SK-N-MC (cell line): Measurements from ENCODE around the gene ZNF485.
"Not testable (repeated sequence)": the region's sequence is repeated elsewhere in the genome, so short reads cannot be mapped to it uniquely, and the experiment has no call there.

ENCODE experiments used
- DNase-seq: peaks from one replicate; pipeline ENCODE4 v3.0.0-alpha.2; 2011; ENCODE audit warnings: low read depth, low spot score
- H3K27ac ChIP-seq: fragments of 200-600 bp; sonication (generic); 2 replicates; pipeline ENCODE4 v1.5.1; 2016; ENCODE audit warnings: mixed run types
- H3K36me3 ChIP-seq: fragments of 200-600 bp; sonication (generic); 2 replicates; pipeline ENCODE4 v1.6.1; 2017; ENCODE audit warnings: antibody characterized with exemption, low read length, mixed read lengths; ENCODE audit not compliant: insufficient read depth
- H3K4me3 ChIP-seq: fragments of 200-600 bp; sonication (generic); 2 replicates; pipeline ENCODE4 v1.5.1; 2016
- H3K9ac ChIP-seq: fragments of 200-600 bp; sonication (generic); 2 replicates; pipeline ENCODE4 v1.8.0; 2017; ENCODE audit warnings: mixed run types, mixed read lengths; ENCODE audit not compliant: insufficient read length
- H3K9me3 ChIP-seq: fragments of 200-600 bp; sonication (generic); 2 replicates; pipeline ENCODE4 v1.6.1; 2017; ENCODE audit warnings: low read depth, mild to moderate bottlenecking, antibody characterized with exemption, low read length, moderate library complexity, mixed read lengths
- EZH2 ChIP-seq: fragments of 200-600 bp; sonication (generic); IDR thresholded peaks from one replicate; pipeline ENCODE4 v1.6.1; 2017; ENCODE audit warnings: antibody characterized with exemption
- FOXP2 ChIP-seq: optimal IDR thresholded peaks from 2 replicates; pipeline ENCODE3; 2011; ENCODE audit warnings: mild to moderate bottlenecking, moderate library complexity; ENCODE audit not compliant: insufficient read depth; ENCODE audit errors: extremely low read length, control extremely low read depth
- POLR2AphosphoS5 ChIP-seq: IDR thresholded peaks from 2 replicates; pipeline ENCODE4 v1.6.1; 2012; ENCODE audit warnings: mild to moderate bottlenecking, low read depth, low read length, borderline replicate concordance

ZNF485 gene

DNA sequence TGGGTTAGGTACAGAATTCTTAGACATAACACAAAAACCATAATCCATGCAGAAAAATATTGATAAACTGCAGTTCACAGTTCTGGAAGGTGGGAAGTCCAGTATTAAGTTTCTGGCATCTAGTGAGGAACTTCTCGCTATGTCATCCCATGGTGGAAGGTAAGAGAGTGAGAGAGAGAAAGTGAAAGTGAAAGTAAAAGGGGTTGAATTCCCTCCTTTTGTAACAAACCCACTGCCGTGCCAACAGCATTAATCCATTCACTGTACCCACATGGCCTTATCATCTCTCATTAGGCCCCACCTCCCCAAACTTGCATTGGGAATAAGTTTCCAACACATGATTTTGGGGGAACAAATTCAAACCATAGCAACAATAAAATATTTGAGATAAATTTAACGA, 17.1 kb downstream of the ZNF485 start:
- no peak overlapping the region for H3K4me3 ChIP-seq

GRCh38 chr10:43627942-43628341, 21.7 kb downstream of the ZNF485 start:
- no peaks in the 10 kb centered on the region for H3K9me3 ChIP-seq
- H3K27ac ChIP-seq, result no peak overlapping the region
- TF ChIP-seq FOXP2 (no peak), EZH2 (no peak), POLR2AphosphoS5 (no peak)
- no peak for DNase-seq
- H3K9ac ChIP-seq, result no peak overlapping the region
- H3K36me3 ChIP-seq, result no peaks in the 10 kb centered on the region
- H3K4me3 ChIP-seq, result no peak overlapping the region

More for the DNA sequence above, 17.1 kb downstream of the ZNF485 start:
- H3K27ac ChIP-seq, result no peak overlapping the region
- TF ChIP-seq POLR2AphosphoS5 (no peak), FOXP2 (no peak), EZH2 (no peak)
- H3K9ac ChIP-seq, result no peak overlapping the region
- no peaks in the 10 kb centered on the region for H3K36me3 ChIP-seq
- no peak for DNase-seq
- no peaks in the 10 kb centered on the region for H3K9me3 ChIP-seq

DNA sequence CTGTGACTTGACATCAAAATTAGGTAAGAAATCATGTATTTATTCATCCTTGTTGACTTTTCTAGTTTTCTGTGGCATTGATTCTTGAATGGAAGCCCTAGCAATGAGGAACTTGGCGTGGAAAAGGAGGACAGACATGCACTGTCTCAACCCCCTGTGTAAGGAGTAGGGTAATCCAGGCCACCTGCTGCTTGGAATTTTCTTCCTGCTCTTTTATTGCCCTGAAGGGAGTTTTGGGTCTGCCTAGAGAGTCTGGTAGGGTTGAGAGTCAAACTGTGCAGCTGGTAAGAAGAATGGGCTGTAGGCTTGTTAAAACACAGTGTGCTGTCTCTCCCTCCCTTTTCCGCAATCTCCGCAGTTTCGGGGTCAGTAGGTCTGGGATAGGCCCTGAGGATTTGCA, 22.7 kb downstream of the ZNF485 start:
- DNase-seq, result no peak

GRCh38 chr10:43635816-43636215, 29.6 kb downstream of the ZNF485 start:
- not testable (repeated sequence) for H3K36me3 ChIP-seq, H3K4me3 ChIP-seq, H3K9ac ChIP-seq, DNase-seq, H3K27ac ChIP-seq, H3K9me3 ChIP-seq

More for the DNA sequence above, 22.7 kb downstream of the ZNF485 start:
- Histone ChIP-seq H3K9me3 (no peaks in the 10 kb centered on the region), H3K36me3 (no peaks in the 10 kb centered on the region), H3K9ac (no peak overlapping the region), H3K27ac (no peak overlapping the region), H3K4me3 (no peak overlapping the region)
- TF ChIP-seq FOXP2 (no peak), POLR2AphosphoS5 (no peak), EZH2 (no peak)

DNA sequence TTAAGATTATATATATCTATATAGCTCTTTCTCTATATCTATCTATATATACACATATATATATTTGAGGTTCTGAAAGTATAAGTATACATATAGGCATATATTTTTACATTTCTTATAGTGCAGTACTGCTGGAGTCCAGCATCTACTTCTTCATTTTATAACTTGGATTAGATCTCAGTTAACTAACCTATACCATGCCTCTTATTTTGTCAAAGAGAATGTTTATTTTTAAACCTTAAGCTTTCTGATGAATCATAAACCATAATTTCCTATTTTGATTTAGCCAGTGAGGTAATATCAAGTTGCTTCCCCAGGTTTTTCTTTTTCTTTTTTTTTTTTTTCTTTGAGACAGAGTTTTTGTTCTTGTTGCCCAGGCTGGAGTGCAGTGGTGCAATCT, 34.4 kb downstream of the ZNF485 start:
- Histone ChIP-seq H3K9me3 (peaks cover 2% of the 10 kb centered on the region; the same call in 1 of the 2 replicates), H3K4me3 (no peak overlapping the region), H3K9ac (no peak overlapping the region), H3K36me3 (peaks cover 27% of the 10 kb centered on the region), H3K27ac (no peak overlapping the region)
- TF ChIP-seq FOXP2 (no peak), POLR2AphosphoS5 (no peak), EZH2 (no peak)
- no peak for DNase-seq

DNA sequence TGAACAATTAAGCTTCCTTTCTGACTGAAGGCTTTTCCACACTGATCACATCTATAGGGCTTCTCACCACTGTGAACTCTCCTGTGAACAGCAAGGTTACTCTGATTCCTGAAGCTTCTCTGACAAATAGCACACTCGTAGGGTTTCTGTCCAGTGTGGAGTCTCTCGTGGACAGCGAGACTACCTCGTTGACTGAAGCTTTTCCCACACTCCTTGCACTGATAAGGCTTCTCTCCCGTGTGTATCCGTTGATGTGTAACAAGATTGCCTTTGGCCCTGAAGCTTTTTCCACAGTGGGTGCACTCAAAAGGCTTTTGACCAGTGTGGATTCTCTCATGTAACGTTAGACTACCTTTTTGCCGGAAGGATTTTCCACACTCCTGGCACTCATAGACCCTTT, 38.0 kb downstream of the ZNF485 start:
- H3K4me3 ChIP-seq, result no peak overlapping the region
- TF ChIP-seq EZH2 (no peak), POLR2AphosphoS5 (no peak), FOXP2 (no peak)
- no peak for DNase-seq
- no peak overlapping the region for H3K27ac ChIP-seq
- peaks cover 2% of the 10 kb centered on the region; the same call in 1 of the 2 replicates for H3K9me3 ChIP-seq
- no peak overlapping the region for H3K9ac ChIP-seq
- H3K36me3 ChIP-seq, result peaks cover 42% of the 10 kb centered on the region

GRCh38 chr10:43645866-43646265, 39.6 kb downstream of the ZNF485 start:
- Histone ChIP-seq H3K9ac (no peak overlapping the region), H3K27ac (no peak overlapping the region), H3K9me3 (peaks cover 2% of the 10 kb centered on the region; the same call in 1 of the 2 replicates), H3K36me3 (peaks cover 42% of the 10 kb centered on the region), H3K4me3 (no peak overlapping the region)
- TF ChIP-seq FOXP2 (no peak), EZH2 (no peak), POLR2AphosphoS5 (no peak)
- DNase-seq, result no peak

DNA sequence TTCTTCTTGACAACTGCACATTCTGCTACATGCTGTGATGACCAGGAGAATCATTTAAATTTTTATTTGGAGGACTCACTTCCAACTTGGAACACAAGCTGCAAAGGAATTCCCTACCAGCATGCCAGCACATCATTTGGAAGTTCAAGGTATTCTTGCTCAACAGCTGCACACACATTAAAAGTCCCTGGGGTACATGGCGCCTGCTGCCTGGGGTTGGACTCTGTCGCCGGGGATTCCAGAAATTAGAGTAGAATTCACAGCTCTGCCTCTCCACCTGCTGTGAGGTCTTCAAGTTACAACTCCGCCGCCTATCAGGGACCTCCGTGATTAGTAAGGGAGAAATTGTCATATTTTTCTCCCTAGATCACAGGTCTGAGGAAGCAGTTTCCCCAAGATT, 41.3 kb downstream of the ZNF485 start:
- H3K27ac ChIP-seq, result no peak overlapping the region
- no peak for TF ChIP-seq POLR2AphosphoS5
- no peak for TF ChIP-seq EZH2
- no peak for TF ChIP-seq FOXP2
- H3K9me3 ChIP-seq, result peaks cover 2% of the 10 kb centered on the region; the same call in 1 of the 2 replicates
- H3K4me3 ChIP-seq, result peak overlapping the region; percentile 79
- no peak overlapping the region for H3K9ac ChIP-seq
- H3K36me3 ChIP-seq, result peaks cover 42% of the 10 kb centered on the region
- DNase-seq, result no peak

DNA sequence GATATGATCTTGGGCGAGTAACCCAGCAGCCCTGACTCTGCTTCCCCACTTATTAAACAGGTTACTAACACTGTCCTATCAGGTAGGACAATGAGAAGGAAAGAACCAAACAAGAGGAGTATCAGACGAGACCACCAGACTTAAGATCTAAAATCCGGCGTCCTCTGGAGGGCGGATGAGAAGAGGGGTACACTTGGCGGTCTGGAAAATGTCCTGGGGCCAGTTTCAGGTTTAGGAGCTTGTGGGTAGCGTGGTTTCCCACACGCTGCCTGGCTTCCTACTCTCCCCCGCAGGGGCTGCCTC, 41.8 kb downstream of the ZNF485 start:
- Histone ChIP-seq H3K9me3 (peaks cover 2% of the 10 kb centered on the region; the same call in 1 of the 2 replicates), H3K9ac (peak overlapping the region; percentile 86), H3K27ac (no peak overlapping the region), H3K36me3 (peaks cover 40% of the 10 kb centered on the region), H3K4me3 (peak overlapping the region; percentile 79)
- TF ChIP-seq FOXP2 (no peak), POLR2AphosphoS5 (no peak), EZH2 (no peak)
- no peak for DNase-seq
